ENCODE measurements around the gene NOL9.
"Not testable (repeated sequence)": the region's sequence is repeated elsewhere in the genome, so short reads cannot be mapped to it uniquely, and the experiment has no call there.

Gene NOL9

DNA sequence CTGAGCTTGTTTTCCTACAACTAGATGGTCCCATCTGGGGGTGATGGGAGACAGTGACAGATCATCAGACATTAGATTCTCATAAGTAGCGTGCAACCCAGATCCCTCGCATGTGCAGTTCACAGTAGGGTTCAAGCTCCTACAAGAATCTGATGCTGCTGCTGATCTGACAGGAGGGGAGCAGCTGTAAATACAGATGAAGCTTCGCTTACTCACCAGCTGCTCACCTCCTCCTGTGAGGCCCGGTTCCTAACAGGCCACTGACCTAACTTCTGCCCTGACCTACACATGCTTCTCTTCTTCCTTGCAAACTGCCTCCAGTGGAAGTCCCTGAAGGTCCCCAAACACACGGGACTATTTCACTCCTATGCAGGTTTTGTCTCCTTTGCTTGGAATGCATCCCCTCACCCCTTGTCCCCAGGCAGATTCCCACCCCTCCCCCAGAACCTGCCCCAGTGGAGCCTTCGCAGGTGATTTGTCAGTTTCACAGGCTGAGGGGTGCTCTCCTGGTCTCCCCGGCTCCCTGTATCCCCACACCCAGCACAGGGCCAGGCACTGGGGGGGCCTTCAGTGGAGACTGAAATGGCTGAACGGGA, 19.8 kb upstream of the NOL9 start:
- DNase-seq (ENCODE audit: low read depth in 1 of 2, low spot score in 1 of 2), result no peak

DNA sequence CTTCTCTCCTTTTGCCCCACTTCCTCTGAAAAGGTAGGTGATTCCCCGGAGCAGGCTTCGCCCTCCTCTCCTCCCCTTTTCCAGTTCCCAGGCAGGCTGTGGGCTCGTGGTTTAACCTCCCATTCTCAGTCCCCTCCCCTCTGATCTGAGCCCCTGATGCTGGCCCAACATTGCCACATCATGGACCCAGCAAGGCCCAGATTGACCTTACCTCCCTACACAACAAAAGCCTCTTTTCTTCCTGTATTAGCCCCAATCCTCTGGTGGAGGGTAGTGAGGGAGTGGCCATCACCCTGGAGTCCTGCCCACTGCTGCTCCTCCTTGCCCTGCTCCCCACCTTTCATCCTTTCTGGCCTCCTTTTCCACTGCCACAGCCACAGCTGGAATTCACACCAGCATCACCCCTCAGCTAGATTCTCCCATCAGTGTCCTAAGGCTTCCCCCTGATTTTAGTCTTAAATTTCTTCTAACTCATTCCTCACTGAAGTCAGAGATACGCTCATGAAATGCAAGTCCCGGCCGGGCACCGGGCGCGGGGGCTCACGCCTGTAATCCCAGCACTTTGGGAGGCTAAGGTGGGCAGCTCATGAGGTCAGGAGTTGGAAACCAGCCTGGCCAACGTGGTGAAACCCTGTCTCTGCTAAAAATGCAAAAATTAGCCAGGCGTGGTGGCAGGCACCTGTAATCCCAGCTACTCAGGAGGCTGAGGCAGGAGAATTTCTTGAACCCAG, 18.5 kb upstream of the NOL9 start:
- DNase-seq (ENCODE audit: low read depth in 1 of 2, low spot score in 1 of 2), result no peak

- no peak for DNase-seq (ENCODE audit: low read depth in 1 of 2, low spot score in 1 of 2)
These were observed 16.7 kb upstream of the NOL9 start for GRCh38 chr1:6570987-6571386.

DNA sequence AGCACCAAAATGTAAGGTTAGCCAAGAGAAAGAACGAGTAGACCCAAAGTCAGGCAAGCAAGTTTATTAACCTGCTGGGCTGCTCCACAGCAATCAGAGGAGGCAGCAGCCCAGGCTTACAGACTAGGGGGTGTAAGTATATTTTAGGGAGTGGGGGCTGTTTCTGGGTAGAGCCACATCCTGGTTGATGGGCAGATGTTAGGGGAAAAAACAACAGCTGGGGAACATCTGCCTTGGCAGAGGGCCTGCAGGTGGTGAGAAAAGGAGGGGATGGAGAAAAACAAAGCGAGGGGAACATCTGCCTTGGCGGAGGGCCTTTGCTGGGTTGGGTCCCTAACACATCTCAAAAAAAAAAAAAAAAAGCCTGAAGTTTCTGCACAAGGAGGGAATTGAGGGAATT, 15.8 kb upstream of the NOL9 start:
- no peak for DNase-seq (ENCODE audit: low read depth in 1 of 2, low spot score in 1 of 2)

- DNase-seq (ENCODE audit: low read depth in 1 of 2, low spot score in 1 of 2), result no peak
These were observed 14.7 kb upstream of the NOL9 start for GRCh38 chr1:6569033-6569432.

- no peak for DNase-seq (ENCODE audit: low read depth in 1 of 2, low spot score in 1 of 2)
These were observed 6.0 kb upstream of the NOL9 start for GRCh38 chr1:6560267-6560666.

DNA sequence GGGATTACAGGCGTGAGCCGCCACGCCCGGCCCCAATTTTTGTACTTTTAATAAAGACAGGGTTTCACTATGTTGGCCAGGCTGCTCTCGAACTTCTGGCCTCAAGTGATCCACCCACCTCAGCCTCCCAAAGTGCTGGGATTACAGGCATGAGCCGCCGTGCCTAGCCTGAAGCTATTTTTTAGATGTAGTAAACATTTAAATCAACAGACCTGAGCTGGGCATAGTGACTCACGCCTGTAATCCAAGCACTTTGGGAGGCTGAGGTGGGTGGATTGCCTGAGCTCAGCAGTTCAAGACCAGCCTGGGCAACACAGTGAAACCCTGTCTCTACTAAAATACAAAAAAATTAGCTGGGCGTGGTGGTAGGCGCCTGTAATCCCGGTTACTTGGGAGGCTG, 4.8 kb upstream of the NOL9 start:
- not testable (repeated sequence) for DNase-seq (ENCODE audit: low read depth in 1 of 2, low spot score in 1 of 2)

GRCh38 chr1:6557597-6557996, 3.3 kb upstream of the NOL9 start:
- no peak for DNase-seq (ENCODE audit: low read depth in 1 of 2, low spot score in 1 of 2)

DNA sequence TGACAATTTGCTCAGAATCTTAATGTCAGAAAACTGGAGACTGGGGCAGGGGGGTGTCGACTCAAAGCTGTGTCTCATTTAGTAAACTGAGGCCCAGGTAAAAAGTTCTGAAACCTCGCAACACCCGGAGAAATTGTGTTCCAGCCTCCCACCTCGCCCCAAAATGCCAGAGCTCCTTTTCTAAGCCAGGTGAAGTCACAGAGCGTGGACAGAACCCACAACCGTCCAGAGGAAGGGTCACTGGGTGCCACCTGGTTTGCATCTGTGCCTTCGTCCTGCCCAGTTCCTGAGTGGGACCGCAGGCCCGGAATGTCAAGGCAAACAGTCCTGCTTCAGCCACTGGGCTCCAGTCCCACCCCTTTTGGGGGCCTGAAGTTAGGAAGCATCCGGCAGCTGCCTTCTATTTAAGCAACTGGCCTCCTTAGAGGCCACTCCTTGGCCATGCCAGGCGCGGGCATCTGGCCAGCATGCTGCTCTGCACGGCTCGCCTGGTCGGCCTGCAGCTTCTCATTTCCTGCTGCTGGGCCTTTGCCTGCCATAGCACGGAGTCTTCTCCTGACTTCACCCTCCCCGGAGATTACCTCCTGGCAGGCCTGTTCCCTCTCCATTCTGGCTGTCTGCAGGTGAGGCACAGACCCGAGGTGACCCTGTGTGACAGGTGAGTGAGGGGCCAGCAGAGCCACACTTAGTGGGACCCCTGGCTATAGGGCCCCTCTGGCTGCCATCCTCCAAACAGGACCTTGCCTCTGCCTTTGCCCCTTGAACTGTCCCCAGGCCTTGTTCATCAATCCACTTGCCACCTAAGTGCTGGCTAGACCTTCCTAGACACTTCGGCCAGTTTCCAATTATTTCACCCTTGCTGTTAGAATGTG, 830 bp upstream of the NOL9 start, which contains the start of gene TAS1R1:
TSS of gene TAS1R1 (plus strand) at position 401 of the 872 bp plus-strand sequence. CDS start at position 468, 67 bp downstream.
- no peak for DNase-seq (ENCODE audit: low read depth in 1 of 2, low spot score in 1 of 2)

DNA sequence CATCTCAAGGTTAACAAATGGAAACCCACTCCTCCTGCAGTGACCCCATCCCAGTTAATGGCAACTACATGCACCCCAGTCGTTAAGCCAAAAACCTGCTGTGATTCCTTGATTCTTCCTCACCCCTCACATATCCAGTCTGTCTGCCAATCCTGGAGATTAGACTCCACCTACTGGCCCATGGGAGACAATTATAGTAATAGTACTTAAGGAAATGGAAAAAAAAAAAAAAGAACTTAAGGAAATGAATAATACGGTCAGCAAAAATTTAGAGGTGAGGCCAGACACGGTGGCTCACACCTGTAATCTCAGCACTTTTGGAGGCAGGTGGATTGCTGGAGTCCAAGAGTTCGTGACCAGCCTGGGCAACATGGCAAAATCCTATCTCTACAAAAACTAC, 7.0 kb downstream of the NOL9 start:
- no peak for DNase-seq (ENCODE audit: low read depth in 1 of 2, low spot score in 1 of 2)

GRCh38 chr1:6546326-6546725, 8.0 kb downstream of the NOL9 start:
- DNase-seq (ENCODE audit: low read depth in 1 of 2, low spot score in 1 of 2), result no peak

DNA sequence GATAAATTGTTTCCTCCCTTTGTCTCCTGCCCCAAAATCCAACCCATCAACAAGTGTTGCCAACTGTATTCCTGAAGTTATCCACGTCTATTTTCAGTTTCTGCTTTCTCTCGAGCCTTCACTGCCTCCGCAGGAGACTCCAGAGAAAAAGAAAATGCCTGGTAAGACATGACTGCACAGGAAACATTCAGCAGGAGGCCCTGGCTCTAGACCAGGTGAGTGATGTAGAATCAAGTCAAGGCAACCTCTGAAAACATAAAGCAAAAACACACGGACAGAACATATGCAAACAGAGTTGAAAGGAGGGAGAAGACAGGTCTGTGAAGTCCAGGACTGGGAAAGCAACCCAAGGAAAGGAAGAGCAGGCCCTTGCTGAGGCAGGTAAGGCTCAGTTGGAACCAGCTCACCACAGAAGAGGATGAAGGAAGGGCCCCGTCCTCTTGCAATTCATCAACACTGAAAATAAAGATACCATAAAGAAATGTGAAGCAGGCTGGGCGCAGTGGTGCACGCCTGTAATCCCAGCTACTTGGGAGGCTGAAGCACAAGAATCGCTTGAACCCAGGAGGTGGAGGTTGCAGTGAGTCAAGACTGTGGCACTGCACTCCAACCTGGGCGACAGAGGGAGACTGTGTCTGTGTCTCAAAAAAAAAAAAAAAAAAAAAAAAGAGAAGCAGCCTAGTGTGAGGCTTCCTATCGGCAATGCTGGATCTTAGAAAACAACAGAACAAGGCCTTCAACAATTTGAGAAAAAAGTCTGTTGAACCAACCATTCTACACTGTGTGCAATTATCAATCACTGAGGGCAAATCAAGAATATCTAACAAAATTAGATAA, 8.8 kb downstream of the NOL9 start:
- DNase-seq (ENCODE audit: low read depth in 1 of 2, low spot score in 1 of 2), result no peak

- DNase-seq (ENCODE audit: low read depth in 1 of 2, low spot score in 1 of 2), result no peak
These were observed 9.5 kb downstream of the NOL9 start for GRCh38 chr1:6544831-6545230.

GRCh38 chr1:6538956-6539355, 15.4 kb downstream of the NOL9 start:
- no peak for DNase-seq (ENCODE audit: low read depth in 1 of 2, low spot score in 1 of 2)

- no peak for DNase-seq (ENCODE audit: low read depth in 1 of 2, low spot score in 1 of 2)
These were observed 18.0 kb downstream of the NOL9 start for GRCh38 chr1:6536291-6536690.

DNA sequence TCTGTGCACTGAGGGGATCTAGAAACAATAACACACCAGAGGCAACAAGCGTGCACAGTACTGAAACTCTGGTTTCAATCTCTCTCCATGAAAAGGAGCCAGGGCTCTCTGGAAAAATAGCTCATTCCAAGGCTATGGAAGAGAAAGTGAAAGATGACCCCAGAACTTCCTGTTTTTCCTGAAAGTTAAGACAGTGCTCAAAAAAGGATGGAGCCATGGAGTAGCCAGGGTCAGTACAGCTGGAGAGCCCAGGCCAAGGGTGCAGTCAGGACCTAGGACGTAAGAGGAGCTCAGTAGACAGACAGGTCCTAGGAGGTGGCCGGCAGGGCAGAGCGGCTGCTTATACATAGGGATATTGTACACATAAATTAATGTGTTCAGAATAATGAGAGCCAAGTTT, 19.1 kb downstream of the NOL9 start:
- no peak for DNase-seq (ENCODE audit: low read depth in 1 of 2, low spot score in 1 of 2)

DNA sequence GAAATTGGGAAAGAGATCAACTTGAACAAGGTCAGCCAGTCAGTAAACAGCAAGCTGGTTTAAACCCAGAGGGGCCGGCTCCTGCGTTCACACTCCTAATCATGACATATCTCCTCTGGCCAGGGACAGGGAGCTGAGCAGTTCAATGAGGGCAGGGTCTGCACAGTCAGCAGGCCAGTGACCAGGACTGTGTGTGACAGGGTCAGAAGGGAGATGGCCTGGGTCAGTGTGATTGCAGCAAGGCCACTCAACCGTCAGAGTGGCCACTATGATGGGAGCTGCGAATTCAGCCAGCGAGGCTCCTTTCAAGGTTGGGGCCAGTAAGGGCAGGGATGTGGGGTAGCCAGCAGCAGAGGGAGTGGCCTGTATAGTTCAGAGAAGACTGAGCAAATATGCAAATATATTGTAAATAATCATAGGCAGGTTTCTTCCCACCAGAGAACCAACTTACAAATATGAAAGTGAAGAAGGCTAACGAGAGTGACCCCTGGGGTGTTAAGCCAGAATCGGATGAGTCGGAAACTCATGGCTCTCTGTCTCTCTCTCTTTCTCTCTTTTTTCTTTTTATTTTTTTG, 20.0 kb downstream of the NOL9 start:
- no peak for DNase-seq (ENCODE audit: low read depth in 1 of 2, low spot score in 1 of 2)

DNA sequence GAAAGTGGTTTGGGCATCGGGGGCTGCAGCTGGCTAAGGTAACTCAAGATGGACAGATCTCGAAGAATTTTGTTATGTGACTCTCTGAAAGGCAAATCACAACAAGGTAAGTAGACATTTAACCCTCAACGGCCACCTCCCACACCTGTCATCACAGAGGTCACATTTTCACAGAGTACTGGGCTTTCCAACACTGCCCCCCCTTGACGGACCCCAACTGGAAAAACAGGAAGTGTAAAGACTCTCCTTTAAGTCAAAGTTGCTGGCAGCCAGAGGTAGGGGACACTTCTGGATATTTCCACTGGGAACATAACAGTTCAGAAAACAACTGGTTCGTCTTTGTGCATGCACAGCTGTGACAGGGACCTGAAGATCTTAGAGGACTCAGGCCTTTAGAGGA, 22.3 kb downstream of the NOL9 start:
- DNase-seq (ENCODE audit: low read depth in 1 of 2, low spot score in 1 of 2), result no peak

GRCh38 chr1:6530504-6531160, 23.7 kb downstream of the NOL9 start:
- DNase-seq (ENCODE audit: low read depth in 1 of 2, low spot score in 1 of 2), result no peak

GRCh38 chr1:6528492-6528891, 25.8 kb downstream of the NOL9 start:
- no peak for DNase-seq (ENCODE audit: low read depth in 1 of 2, low spot score in 1 of 2)
